ENCODE measurements around the gene CRYBG3. TPM values are rescaled to one million over a fixed set of nuclear protein-coding genes. Genes with fewer than 3 reads are reported as not detected.

The CRYBG3 gene
- total and polyA plus RNA-seq, 2 of the 13 experiments (the other 11 are each of a cell fraction or from before 2014, with no cell fraction given) = 3.8 to 15.9 TPM

DNA sequence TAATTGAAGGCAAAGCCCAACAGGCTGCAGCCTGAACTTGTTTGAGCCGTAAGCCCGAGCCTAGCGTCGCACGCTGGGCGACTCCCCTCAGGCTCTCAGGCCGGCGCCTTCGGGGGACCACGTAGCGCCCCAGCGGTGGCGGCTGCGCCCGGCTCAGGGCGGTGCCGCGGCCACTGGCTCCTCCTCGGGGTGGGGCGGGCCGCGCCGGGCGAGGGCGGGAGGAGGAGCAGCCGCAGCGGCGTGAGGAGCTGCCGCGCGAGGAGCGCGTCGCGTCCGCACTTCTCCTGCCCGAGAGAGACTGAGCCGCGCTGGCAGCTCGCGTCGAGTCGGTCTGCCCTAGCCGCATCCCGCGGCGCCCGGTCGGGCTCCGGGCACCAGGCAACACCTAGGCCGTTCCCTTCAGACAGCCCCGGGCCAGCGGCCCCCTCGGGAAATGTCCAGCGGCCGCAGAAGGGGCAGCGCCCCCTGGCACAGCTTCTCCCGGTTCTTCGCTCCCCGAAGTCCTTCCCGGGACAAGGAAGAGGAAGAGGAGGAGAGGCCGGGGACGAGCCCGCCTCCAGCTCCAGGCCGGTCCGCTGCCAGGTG, at the start of gene CRYBG3 (continued):
- TF ChIP-seq NFE2L1 (CRISPR knock-in tag; IDR thresholded peaks at IDR 0.05; ENCODE audit: borderline replicate concordance) = no peak
- TF ChIP-seq, protein P1, sequence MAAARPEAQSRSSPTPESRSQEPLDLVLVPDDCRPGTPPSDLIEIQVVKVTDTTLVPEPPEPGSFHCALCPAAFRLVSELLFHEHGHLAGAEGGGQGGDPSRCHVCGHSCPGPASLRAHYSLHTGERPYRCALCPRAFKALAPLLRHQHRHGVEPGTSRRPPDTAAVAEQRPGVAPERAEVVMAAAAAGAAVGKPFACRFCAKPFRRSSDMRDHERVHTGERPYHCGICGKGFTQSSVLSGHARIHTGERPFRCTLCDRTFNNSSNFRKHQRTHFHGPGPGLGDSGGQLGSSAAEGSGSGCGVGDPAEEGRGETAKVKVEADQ (CRISPR knock-in tag; IDR thresholded peaks at IDR 0.05; ENCODE audit: borderline replicate concordance) = peak; percentile 40; the same call in 1 of the 2 replicates
- no peak for TF ChIP-seq ZNF260 (CRISPR knock-in tag; IDR thresholded peaks at IDR 0.05; ENCODE audit: borderline replicate concordance, low read depth)
- TF ChIP-seq, protein P2, sequence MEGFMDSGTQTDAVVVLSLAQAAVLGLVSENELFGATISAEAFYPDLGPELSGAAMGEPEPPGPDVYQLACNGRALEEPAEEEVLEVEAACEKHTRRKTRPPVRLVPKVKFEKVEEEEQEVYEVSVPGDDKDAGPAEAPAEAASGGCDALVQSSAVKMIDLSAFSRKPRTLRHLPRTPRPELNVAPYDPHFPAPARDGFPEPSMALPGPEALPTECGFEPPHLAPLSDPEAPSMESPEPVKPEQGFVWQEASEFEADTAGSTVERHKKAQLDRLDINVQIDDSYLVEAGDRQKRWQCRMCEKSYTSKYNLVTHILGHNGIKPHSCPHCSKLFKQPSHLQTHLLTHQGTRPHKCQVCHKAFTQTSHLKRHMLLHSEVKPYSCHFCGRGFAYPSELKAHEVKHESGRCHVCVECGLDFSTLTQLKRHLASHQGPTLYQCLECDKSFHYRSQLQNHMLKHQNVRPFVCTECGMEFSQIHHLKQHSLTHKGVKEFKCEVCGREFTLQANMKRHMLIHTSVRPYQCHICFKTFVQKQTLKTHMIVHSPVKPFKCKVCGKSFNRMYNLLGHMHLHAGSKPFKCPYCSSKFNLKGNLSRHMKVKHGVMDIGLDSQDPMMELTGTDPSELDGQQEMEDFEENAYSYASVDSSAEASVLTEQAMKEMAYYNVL (CRISPR knock-in tag; IDR thresholded peaks at IDR 0.05; ENCODE audit: borderline replicate concordance) = 0 out of 2 replicates have a peak, but pooled peaks have one; percentile 15
- TF ChIP-seq, protein P3, sequence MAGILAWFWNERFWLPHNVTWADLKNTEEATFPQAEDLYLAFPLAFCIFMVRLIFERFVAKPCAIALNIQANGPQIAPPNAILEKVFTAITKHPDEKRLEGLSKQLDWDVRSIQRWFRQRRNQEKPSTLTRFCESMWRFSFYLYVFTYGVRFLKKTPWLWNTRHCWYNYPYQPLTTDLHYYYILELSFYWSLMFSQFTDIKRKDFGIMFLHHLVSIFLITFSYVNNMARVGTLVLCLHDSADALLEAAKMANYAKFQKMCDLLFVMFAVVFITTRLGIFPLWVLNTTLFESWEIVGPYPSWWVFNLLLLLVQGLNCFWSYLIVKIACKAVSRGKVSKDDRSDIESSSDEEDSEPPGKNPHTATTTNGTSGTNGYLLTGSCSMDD (CRISPR knock-in tag; IDR thresholded peaks at IDR 0.05) = no peak
- no peak for TF ChIP-seq DNMT3B (CRISPR knock-in tag; conservative IDR thresholded peaks at IDR 0.05)
- no peak for TF ChIP-seq ZNF10 (CRISPR knock-in tag; IDR thresholded peaks at IDR 0.05; ENCODE audit: borderline replicate concordance, low read depth)
- TF ChIP-seq SRF (IDR thresholded peaks at IDR 0.05; ENCODE audit: low read depth, low read length) = no peak
- peak; percentile 11; the same call in 1 of the 2 replicates for TF ChIP-seq NCOA2 (CRISPR knock-in tag; IDR thresholded peaks at IDR 0.05)
- 0 out of 2 replicates have a peak, but pooled peaks have one; percentile 17 for TF ChIP-seq FOXO1 (CRISPR knock-in tag; IDR thresholded peaks at IDR 0.05)
- TF ChIP-seq ZSCAN12 (CRISPR knock-in tag; IDR thresholded peaks at IDR 0.05) = no peak
- TF ChIP-seq KDM5A (IDR thresholded peaks at IDR 0.05; ENCODE audit: borderline replicate concordance, low read length) = no peak
- TF ChIP-seq CBX1 (IDR thresholded peaks at IDR 0.05; ENCODE audit: low read depth) = no peak
- TF ChIP-seq SP5 (CRISPR knock-in tag; IDR thresholded peaks at IDR 0.05; ENCODE audit: borderline replicate concordance, low read depth) = 0 out of 2 replicates have a peak, but pooled peaks have one; percentile 27
- no peak for TF ChIP-seq ZNF207 (IDR thresholded peaks at IDR 0.05; ENCODE audit: borderline replicate concordance)
- no peak for TF ChIP-seq RFXANK (CRISPR knock-in tag; IDR thresholded peaks at IDR 0.05)
- TF ChIP-seq CCAR2 (optimal IDR thresholded peaks at IDR 0.05; ENCODE audit: low read depth, low read length) = no peak
- TF ChIP-seq MED1 (CRISPR knock-in tag; IDR thresholded peaks at IDR 0.05) = peak; percentile 37; the same call in 1 of the 2 replicates
- TF ChIP-seq, protein P4, sequence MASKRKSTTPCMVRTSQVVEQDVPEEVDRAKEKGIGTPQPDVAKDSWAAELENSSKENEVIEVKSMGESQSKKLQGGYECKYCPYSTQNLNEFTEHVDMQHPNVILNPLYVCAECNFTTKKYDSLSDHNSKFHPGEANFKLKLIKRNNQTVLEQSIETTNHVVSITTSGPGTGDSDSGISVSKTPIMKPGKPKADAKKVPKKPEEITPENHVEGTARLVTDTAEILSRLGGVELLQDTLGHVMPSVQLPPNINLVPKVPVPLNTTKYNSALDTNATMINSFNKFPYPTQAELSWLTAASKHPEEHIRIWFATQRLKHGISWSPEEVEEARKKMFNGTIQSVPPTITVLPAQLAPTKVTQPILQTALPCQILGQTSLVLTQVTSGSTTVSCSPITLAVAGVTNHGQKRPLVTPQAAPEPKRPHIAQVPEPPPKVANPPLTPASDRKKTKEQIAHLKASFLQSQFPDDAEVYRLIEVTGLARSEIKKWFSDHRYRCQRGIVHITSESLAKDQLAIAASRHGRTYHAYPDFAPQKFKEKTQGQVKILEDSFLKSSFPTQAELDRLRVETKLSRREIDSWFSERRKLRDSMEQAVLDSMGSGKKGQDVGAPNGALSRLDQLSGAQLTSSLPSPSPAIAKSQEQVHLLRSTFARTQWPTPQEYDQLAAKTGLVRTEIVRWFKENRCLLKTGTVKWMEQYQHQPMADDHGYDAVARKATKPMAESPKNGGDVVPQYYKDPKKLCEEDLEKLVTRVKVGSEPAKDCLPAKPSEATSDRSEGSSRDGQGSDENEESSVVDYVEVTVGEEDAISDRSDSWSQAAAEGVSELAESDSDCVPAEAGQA (IDR thresholded peaks at IDR 0.05; ENCODE audit: low read depth) = no peak
- TF ChIP-seq, protein P4 (CRISPR knock-in tag; IDR thresholded peaks at IDR 0.05; ENCODE audit: borderline replicate concordance) = no peak
- TF ChIP-seq TP53 (CRISPR knock-in tag; conservative IDR thresholded peaks at IDR 0.05) = no peak
